Measurements from ENCODE around the gene ABHD17B.
A peak's percentile ranks its signal among the peaks of the same experiment; 100 is the strongest.

The ABHD17B gene

DNA sequence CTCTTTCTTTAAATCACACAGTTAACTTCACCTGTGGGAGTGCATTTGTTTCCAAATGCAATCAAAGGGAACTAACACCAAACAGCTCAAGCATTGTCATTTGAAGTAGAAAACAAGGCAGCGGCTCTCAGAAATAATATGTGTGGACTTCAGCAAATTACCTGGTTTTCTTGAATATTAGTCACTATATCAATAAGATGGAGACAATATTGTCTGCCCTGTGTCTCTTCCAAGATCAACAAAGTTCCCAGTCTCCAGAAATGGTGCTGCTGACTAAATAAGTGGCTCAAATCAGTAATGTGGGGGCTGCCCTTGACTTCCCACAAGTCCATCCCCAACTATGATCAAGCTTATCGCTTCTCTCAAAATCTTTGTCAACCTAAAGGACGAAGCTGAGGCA lies 89.6 kb downstream of the ABHD17B start:
- DNase-seq = no peak

DNA sequence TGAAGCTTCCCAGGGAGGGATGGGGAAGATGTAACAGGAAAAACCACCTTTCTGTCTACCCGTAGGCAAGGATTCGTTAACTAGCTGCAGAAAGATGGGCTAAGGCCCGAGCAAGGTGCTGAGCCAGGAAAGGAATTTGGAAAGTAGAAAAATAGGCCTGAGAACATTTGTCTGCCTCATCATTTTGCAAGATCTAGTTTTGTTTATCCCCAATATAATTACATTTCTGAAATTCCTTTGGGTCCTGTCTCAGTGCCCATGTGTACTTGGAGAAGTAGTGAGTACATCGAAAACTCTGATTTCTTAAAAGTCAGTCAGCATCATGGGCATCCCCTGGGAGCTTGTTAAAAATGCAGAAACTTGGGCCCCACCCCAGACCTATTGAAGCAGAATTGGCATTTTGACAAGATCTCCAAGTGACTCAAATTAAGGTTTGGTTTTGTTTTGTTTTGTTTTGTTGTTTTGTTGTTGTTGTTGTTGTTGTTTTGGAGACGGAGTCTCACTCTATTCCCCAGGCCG lies 90.5 kb downstream of the ABHD17B start:
- no peak for DNase-seq

GRCh38 chr9:71819115-71819739 lies 91.8 kb downstream of the ABHD17B start:
- peak in 12 of 56 donors; percentile 2 to 69 (median 6) for DNase-seq

DNA sequence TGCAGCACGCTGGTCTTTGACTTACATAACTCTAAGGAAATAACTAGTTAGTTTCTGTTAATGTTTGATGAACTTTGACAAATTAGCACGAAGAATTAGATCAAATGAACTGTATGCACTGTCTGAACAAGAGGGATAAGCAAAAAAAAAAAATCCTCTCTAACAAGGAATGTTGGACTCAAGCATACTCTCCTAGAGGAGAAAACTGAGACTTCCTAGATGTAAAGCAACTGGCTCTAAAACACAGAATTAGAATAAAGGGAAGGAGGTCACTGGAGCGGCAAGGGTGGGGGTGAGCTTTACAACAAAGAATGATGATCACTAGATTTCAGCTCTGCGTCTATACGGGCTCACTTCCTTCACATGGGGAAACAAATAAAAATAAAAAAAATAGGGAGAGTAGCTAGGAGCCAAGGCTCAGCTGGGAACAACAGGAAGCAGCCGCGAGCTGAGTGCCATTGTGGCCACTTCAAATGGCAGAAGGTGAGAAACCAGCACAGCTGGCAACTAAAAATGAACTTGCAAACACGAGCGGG lies 94.0 kb downstream of the ABHD17B start:
- DNase-seq = no peak
